Measurements from ENCODE around the gene PNMA6A. TPM values are rescaled to one million over a fixed set of nuclear protein-coding genes. Genes with fewer than 3 reads are reported as not detected.

The PNMA6A gene
- total RNA-seq, 1 donor from 2014 or later: 2.5 TPM

DNA sequence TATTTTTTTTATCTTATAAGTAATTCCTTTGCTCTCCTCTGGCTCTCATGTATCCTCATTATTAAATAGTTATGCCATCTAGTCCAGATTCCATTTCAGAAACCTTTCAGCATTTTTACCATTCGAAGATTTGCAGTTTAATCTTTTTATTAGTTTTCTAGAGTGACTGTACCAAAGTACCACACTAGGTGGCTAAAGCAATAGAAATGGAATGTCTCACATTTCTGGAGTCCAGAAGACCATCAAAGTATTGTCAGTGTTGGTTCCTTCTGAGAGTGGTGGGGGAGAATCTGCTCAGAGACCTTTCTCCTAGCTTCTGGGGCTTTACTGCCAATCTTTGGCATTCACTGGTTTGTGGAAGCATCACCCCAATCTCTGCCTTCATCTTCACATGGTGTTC is 19.7 kb upstream of the PNMA6A start:
- TF ChIP-seq, protein P1, sequence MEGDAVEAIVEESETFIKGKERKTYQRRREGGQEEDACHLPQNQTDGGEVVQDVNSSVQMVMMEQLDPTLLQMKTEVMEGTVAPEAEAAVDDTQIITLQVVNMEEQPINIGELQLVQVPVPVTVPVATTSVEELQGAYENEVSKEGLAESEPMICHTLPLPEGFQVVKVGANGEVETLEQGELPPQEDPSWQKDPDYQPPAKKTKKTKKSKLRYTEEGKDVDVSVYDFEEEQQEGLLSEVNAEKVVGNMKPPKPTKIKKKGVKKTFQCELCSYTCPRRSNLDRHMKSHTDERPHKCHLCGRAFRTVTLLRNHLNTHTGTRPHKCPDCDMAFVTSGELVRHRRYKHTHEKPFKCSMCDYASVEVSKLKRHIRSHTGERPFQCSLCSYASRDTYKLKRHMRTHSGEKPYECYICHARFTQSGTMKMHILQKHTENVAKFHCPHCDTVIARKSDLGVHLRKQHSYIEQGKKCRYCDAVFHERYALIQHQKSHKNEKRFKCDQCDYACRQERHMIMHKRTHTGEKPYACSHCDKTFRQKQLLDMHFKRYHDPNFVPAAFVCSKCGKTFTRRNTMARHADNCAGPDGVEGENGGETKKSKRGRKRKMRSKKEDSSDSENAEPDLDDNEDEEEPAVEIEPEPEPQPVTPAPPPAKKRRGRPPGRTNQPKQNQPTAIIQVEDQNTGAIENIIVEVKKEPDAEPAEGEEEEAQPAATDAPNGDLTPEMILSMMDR (conservative IDR thresholded peaks at IDR 0.05; ENCODE audit: low read depth, low read length): no peak
- no peak overlapping the region for H3K4me3 ChIP-seq (ENCODE audit: low read depth, low read length)
- no peak for DNase-seq (ENCODE audit: low read depth)

DNA sequence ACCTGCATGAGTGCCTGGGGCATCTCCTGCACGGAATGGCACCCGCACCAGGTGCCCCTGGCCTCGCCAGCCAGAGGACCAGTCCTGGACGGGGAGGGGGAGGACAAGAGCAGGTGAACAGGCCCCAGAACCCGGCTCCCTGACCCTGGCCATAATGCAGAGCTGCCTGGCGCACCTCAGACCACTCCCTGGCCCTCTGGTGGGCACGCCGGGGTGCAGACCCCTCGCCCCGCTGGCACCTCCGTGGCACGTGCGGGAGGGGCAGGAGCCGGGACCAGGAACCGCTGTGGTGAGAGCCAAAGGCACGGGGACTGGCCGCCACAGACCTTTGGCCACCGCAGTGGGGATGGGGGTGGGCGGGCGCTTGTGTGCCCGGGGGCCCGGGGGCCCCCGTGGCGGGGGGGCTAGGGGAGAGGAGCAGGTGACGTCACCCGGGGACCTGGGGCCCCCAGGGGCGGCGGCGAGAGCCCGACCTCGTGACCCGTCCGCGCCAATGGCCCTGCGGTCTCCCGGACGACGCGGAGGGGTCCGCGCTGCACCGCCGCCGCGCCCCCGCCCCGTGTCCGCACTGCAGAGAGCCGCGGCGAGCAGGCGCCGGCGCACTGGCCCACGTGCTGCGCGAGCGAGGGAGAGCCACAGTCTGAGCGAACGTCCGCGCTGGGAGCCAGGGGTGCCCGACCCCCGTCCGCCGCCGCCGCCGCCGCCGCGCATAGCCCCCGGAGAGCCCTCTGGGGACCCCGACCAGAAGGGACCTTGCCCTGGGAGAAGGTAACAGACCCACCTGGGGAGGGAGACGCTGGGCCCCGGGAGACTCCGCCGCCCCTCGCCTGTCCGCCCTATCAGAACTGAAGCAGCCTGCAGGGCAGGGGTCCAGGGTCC is 16.1 kb upstream of the PNMA6A start, which contains the start of gene PNMA3:
Gene PNMA3 (plus strand): TSS at position 600 of the 879 bp plus-strand sequence. CDS start 586 bp downstream, outside the sequence.
- no peak for DNase-seq (ENCODE audit: low read depth)
- TF ChIP-seq, protein P1 (conservative IDR thresholded peaks at IDR 0.05; ENCODE audit: low read depth, low read length): no peak
- H3K4me3 ChIP-seq (ENCODE audit: low read depth, low read length): no peak within 1 kb of the TSS

DNA sequence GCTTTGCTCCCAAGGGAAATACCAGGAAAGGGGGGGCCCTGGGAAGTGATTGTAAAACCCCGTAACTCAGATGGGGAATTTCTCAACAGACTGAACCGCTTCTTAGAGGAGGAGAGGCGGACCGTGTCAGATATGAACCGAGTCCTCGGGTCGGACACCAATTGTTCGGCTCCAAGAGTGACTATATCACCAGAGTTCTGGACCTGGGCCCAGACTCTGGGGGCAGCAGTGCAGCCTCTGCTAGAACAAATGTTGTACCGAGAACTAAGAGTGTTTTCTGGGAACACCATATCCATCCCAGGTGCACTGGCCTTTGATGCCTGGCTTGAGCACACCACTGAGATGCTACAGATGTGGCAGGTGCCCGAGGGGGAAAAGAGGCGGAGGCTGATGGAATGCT is 15.0 kb upstream of the PNMA6A start:
- no peak overlapping the region for H3K4me3 ChIP-seq (ENCODE audit: low read depth, low read length)
- no peak for DNase-seq (ENCODE audit: low read depth)
- TF ChIP-seq, protein P1 (conservative IDR thresholded peaks at IDR 0.05; ENCODE audit: low read depth, low read length): no peak

DNA sequence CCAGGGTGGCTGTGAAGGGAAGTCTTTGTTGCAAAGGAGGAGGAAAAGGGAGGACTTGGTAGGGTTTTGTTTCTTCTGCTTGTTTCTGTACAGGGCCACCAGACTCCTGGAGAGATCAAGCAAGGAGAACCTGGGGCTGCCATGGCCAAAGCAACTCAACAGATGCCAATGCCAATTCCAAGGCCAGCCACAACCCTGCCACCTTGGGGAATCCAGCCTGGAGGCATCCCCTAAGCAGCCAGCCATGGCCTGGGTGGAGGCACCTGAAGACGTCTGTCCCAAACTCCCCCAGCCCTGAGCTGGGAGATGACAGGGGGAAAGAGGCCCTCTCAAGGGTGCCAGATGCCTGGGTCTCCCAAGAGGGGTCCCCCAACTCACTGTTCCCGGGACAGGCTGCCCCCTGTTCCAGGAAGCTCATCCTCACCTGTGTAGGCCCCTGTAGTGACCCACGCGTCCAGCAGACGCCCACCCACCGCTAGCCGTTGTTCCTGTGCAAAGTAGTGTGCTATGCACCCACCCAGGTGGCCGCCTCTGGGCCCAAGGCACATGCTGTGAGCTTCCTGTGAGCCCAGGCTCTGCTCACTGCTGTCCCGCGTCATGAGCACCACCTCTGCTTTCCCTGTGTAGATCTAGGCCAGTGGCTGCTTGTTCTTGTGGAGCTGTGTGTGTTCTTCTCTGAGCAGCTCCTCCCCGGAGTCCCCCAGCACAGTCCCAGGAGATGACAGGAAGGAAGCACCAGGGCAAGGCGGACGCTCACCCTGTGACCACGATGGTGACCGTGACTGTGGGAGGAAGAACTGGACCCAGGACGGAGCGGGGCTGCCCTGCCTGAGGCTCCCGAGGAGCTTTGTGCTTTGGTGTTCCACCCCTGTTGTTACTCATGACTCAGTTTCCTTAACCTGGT is 12.8 kb upstream of the PNMA6A start:
- no peak overlapping the region for H3K4me3 ChIP-seq (ENCODE audit: low read depth, low read length)
- no peak for DNase-seq (ENCODE audit: low read depth)
- TF ChIP-seq, protein P1 (conservative IDR thresholded peaks at IDR 0.05; ENCODE audit: low read depth, low read length): no peak

DNA sequence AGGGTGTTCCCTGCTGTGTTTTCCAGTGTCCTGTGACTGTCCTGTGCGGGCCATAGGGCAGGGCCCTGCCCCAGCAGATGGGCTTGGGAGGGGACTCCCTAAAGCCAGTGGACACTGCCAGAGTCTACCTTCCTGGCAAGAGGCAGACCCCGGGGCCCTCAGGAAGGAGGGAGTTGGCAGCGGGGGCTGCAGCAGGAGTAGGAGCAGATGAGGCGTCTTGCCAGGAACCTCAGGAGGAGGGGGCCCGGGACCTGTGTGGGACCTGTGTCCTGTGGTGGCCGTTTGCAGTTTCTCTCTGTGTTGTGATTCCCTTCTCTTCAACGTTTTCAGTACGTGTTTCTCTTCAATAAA is 12.2 kb upstream of the PNMA6A start:
- DNase-seq (ENCODE audit: low read depth): no peak
- TF ChIP-seq, protein P1 (conservative IDR thresholded peaks at IDR 0.05; ENCODE audit: low read depth, low read length): no peak
- no peak overlapping the region for H3K4me3 ChIP-seq (ENCODE audit: low read depth, low read length)

DNA sequence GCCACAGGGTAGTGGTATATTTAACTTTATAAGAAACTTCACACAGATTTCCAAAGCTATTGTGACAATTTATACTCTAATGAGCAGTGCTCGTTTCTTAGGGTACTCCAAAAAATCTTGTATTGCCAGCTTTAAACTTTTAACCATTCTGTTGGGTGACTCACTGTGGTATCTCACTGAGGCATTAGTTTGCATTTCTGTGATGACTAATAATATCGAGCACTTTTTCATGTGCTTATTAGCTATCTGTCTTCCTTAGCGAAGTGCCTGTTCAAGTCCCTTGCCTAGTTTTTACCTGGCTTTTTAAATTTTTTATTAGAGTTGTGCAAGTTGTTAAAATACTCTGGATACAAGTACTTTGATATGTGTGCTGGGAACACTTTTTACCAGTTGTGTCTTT is 10.5 kb upstream of the PNMA6A start:
- no peak for DNase-seq (ENCODE audit: low read depth)
- TF ChIP-seq, protein P1 (conservative IDR thresholded peaks at IDR 0.05; ENCODE audit: low read depth, low read length): no peak
- H3K4me3 ChIP-seq (ENCODE audit: low read depth, low read length): no peak overlapping the region

Measured in epithelial cell of proximal tubule (primary cell).